HG03045 (cell line): ENCODE results near the gene PC.

ENCODE experiments used
- ATAC-seq: cut with Tn5 transposase; IDR thresholded peaks from one replicate; pipeline ENCODE4 v1.9.1; 2021; ENCODE audit warnings: mild to moderate bottlenecking, moderate library complexity; ENCODE audit not compliant: unreplicated experiment

PC gene

DNA sequence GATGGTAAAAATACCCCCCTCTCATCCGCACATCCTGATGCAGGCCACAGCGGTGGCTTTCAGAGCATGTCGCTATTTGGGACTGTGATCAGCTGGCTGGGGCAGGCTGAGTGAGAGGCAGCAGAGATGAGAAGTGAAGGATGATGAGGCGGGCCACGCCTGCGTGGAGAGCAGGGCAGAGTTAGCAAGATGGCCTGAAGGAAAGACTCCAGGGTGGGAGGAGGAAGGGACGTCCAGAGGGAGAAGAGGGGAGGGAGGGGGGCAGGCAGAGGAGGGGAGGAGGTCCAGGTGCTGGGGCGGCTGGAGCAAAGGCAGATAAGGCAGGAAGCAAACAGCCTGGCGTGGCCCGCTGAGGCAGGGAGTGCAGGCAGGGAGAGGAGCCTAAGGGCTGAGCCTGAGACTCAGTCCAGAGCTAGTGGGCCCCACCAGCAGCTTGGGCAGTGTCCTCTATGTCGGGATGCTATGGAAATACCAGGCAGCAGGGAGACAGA lies 72.2 kb downstream of the PC start:
- no peak for ATAC-seq

DNA sequence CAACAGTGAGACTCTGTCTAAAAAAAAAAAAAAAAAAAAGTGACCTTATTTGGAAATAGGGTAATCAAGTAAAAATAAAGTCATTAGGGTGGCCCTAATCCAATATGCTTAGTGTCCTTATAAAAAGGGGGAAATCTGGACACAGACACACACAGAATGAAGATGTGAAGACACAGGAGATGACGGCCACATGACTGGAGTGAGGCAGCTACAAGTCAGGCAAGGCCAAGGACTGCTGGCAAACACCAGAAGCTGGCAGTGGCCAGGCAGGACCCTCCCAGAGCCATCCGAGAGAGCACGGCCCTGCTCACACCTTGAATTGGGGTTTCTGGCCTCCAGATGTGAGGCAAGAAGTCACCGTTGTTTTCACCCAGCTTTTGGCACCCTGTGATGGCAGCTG lies 72.7 kb downstream of the PC start:
- no peak for ATAC-seq

DNA sequence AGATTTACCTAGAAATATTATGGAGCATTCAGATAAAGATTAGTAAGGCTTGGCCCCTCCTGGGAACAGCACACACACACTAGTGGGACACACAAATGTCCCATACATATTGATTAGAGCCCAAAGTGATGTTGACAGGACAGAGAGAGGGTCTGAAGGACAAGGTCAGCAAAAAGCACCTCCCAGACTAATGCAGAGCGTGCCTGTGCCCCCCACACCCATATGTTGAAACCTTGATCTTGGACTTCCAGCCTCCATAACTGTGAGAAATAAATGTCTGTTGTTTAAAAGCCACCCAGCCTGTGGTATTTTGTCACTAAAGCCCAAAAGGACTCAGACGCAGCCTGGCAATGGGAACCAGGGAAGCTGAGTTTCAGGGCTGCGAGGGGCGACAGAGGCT lies 73.7 kb downstream of the PC start:
- ATAC-seq = no peak

DNA sequence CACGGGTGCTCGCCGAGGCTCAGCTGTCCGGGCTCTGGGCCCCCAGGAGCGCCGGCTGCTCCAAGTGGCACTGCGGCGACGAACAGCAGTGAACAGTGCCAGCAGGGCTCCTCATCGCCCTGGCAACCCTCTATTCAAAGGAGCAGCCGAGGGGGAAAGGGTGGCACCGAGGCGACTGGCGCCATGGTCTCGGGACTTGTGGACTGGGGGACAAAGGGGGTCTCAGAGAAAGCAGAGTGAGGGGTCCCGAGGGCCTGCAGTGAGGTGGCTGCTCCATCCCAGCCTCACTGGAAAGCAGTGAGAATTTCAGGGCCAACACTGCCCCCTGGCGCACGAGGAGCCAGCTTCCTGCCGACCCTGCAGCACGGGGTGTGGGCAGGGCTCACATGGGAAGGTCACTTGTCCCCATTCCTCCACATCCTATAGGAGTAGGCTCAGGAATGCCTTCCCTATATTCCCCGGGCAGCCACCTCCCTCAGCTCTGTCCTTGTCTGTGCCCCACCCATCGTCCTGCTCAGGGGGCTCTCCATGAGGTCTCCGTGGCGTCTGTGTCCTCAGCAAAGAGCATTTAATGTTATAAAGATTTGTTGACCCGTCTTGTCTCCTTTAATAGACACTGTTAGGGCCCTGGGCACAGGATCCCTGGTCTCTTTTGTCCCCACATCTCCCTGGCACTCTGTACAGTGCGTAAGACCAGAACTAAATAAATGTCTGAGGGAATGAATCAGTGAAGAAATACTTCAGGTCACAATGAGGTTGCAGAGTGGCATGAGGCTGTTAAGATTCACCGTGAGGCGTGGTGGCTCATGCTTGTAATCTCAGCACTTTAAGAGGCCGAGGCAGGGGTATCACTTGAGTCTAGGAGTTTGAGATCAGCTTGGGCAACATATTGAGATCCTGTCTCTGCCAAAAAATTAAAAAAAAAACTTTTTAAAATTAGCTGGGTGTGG lies 74.9 kb downstream of the PC start:
- no peak for ATAC-seq

DNA sequence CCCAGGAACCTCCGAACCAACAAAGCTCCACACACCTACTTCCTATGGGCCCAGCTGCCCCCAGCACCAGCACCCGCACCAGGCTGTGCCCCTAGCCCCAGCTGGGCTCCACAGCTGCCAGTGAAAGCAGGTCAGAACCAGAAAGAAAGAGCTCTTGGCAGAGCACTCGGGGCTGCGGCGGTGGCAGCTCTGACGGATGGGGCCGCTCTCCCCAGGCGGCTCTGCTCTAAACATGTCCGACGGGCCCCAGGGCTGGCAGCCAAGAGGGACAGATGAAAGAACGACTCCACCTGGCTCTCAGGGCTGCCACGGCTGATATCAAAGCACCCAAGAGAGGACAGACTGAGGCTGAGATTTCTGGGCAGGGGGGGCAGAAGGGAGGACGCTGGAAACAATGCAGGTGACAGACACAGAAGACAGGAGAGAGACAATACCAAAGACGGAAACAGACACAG lies 75.6 kb downstream of the PC start:
- no peak for ATAC-seq

DNA sequence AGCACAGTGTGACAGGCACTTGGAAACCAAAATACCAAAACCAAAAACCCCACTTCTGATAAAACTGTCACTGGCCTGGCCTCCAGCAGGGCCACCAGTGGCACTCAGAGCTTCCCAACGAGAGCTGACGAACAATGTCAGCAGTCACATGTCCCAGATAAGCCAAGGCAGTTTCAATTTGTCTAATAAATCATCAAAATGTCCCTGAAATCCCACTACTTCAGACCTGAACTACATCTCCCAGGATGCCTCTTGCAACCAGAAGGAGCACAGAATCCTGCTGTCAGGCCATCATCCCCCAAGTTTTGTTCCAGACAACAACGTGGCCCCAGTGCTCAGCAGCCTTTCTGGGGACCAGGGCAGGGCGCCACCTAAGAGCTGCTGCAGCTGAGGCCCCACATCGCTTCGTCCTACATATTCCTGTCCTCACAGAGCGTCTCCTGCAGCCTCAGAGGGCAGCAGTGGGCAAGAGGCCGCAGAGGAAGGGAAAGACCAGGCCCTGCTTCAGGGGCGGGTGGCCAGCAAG lies 76.2 kb downstream of the PC start:
- ATAC-seq = no peak

DNA sequence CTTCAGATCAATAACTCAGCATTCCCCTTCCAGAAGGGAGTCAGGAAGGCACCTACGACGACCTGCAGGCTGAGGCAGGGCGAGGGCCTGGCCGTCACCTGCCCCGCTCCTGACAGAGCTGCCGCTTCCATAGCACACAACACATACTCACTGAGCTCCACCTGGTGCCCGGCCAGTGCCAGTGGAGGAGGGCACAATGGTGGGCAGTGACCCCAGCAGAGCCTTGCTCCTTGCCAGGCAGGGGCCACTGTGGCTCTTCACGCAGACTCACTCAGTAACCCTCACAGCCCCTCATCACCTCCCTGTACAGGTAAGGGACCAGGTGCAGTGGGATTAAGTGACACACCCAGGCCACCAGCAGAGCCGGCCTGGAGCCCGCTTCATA lies 76.7 kb downstream of the PC start:
- no peak for ATAC-seq

DNA sequence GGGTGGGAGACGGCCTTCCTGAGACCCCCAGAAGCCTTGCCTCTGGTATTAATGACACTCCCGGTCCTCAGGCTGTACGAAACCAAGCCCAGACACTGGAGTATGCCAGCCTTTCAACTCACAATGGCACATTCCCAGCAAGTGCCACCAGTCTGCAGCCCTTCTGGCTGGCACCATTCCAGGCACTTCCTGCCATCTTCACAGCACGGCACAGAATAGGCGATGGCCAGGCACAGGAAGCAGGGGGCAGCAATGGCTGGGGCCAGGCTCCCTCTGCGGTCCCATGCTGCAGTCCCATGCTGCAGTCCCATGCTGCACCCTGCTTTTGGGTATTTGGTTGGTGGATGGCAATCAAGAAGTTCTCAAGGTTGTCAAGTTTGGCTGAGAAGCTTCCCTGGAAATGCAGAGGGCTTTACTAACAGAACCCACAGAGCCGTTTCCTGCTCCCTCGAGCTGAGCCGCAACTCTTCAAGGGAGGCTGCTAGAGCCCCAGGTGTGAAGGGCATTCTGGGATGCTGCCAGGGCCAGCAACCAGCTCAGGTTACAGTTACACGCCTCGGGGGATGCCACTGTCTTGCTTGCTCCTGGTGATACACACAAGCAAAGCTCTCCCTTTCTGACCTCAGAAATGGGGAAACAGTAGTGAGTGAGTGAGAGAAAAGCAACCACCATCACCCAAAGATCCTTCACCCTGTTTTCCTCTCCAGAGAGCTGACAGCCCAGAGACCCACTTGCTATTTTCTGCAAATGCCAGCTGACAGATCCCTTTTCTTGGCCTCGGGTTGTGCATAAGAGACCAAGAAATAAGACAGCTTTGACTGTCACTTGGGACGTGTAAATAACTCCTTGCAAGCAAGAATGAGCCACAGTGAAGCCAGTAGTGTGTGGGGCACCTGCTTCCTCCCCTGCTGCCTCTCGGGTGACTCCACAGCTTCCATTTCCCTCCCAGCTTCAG lies 77.4 kb downstream of the PC start:
- no peak for ATAC-seq

DNA sequence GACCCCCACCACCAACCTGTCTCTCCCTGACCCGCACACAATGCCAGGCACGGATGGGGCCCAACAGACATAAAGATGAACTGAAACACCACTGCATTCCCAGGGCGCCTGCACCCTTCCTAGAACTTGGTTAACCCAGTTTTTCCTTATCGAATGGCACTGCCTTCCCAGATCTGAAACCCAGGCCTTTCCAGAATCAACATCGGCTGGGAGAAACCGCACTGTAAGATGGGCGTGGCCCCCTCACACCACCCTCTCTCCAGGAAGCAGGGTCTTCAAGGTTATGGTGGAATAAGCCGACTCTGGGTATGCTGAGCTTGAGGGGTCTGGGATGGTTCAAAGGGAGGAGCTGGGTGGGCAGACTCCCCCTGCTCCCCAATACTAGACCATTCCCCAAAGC lies 78.2 kb downstream of the PC start:
- no peak for ATAC-seq

DNA sequence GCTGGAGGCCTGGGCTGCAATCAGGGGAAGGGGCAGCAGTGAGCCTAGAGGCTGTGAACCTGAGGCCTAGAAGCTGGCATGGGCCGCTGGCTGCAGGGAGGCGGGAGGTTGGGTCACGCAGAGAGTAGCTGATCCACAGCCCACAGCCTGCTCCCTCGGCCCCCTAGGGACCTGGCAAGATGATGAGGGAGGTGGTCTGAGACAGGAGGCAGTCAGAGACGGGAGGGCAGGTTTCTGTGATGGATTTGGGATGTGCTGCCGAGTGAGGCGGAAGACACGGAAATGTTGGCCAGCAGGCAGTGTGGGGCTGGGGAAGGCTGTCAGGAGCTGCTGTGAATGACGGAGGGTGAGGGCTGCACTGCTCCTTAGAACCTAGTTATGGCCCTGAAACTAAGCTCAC lies 78.6 kb downstream of the PC start:
- no peak for ATAC-seq

DNA sequence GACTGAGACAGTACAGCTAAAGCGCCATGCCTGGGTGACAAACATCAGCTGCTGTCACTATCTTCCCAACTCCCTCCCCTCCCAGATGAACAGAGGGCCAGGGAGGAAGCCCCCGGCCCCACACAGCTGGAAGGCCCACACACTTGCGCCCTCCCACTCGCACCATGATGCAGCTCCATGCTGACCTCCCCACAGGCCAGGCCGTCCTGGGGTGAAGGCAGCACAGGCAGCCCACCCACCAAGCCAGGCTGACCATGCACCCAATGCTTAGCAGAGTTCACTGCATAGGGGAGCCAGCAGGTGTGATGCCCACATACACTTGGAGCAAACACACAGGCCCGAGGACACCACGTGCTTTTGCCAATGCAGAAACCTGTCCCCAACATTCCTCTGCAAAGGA lies 79.2 kb downstream of the PC start:
- ATAC-seq = no peak

DNA sequence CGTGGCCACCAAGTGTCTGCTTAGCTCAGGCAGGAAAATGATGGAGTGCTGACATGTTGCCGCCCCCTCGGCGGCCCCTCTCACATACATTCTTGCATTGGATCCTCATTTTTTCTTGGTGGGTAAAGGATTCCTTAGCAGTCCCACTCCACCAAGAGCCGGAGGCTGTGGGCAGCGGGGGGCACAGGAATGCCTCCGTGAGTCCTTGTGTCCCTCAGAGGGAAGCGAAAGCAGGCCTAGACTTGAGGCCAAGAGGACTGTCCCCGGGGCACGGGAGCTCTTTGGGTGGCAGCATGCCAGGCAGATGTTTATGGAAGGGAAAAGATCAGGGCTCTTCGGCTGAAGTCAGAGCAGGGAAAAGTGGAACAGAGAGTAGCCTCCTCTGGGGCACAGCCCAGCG lies 79.7 kb downstream of the PC start:
- no peak for ATAC-seq

DNA sequence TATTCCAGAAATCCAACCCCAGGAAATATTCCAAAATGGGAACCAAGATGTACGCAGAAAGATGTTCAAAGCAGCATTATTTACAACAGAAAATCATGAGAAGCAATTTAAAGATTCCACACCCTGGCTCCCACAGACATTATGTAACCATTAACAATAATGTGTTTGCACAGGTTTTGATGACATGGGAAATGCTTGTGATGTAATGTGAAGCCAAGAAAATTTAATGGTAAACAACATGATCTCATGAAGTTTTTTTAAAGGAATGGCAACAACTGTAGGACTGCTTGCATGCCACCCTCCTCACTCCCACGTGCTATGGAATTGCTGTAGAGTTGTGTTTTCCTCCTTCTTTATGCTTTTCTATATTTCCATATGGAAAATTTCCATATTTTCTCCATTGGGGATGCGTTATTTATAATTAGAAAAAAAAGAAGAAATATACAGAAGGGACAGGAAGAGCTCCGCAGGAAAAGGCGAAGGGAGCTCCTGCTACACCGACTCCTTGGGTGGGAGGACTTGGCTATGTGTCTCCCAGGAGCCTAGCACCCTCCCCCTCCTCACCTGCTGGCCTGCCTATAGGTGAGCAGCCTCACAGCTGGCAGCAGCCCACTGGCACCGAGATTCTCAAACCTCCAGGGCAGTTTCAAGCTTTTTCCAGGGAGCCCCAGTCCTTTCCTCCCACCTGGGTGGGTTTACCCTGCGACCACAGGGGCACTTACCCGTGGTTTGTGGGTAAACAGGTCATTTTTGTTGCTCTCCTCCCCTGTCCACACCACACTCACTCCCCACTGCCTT lies 80.4 kb downstream of the PC start:
- ATAC-seq = no peak

DNA sequence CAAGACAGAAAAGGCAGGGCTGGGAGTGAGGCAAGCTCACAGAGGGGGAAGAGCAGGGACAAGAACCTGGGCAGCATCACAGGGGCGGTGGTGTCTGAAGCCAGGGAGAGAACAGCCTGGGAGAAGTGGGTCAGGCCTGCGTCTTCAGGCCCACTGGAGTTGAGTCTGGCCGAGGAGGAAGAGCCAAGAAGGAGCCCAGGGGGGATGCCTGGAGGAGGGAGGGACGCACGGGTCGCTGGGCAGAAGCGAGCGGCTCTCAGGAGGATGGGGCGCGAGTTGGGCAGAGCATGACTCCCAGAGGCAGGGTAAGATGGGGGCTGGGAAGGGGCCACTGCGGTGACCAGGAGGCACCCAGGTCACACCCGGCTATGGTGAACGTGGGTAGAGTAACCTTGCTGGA lies 82.8 kb downstream of the PC start:
- ATAC-seq = no peak

DNA sequence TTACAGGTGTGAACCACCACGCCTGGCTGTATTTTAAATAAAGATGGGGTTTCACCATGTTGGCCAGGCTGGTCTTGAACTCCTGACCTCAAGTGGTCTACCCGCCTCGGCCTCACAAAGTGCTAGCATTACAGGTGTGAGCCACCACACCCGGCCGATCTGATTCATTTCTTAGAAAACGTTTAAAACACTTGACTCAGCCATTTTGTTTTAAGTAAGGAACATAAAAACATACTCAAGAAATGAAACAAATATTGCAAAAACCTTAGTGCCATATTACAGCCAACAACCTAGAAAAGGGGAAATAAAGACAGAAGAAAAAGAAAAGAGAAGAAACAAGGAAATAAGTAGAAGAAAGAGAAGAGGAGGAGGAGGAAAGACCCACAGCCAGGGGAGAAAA lies 84.0 kb downstream of the PC start:
- ATAC-seq = no peak

DNA sequence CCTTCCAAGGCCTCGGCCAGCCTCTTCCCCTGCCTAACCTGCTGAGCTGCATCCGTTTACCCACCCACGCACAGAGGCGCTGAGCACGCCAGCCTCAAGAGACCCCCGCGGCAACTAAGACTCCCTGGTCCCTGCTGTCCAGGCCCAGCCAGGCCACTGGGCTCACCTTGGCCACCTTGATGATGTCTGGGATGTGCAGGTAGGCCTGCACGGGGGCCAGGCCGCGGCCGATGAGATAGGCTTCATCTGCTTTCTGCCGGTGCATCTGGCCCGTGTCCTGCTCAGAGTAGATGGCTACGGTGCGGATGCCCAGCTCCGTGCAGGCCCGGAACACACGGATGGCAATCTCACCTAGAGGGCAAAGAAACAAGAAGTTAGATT lies 86.7 kb downstream of the PC start:
- no peak for ATAC-seq

DNA sequence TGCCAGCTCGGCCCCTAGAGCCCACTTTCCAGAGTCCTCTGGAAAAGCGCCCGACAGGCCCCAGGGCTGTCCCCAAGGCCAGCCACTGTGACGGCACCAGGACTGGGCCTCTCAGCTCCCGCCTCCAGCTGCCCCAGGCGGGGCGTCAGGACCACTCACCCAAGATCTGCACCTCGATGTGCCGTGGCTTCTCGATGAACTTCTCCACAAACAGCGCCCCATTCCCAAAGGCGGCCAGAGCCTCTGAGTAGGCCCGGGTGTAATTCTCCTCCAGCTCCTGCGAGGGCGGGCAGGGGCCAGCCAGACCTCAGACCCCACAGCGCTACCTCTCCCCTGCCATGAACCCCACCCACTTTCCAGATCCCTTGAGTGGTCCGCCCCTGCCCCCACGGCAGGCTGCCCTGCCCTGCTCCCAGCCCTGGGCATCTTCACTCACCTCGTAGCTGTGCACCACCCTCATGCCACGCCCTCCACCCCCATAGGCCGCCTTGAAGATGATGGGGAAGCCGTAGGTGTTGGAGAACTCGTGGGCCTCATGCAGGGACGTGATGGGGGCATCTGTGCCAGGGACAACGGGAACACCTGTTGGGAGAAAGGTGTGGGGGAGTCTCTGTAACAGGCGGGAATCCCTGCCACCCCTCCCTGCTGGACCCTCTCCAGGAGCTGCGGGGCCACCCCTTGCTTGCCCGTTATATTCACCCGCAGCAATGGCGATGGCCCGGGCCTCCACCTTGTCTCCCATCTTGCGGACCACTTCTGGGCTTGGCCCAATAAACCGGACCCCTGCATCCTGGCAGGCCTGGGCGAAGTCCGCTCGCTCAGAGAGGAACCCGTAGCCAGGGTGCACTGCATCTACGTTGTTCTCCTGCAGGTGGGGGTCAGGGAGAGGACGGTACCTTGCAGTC lies 87.3 kb downstream of the PC start:
- no peak for ATAC-seq

DNA sequence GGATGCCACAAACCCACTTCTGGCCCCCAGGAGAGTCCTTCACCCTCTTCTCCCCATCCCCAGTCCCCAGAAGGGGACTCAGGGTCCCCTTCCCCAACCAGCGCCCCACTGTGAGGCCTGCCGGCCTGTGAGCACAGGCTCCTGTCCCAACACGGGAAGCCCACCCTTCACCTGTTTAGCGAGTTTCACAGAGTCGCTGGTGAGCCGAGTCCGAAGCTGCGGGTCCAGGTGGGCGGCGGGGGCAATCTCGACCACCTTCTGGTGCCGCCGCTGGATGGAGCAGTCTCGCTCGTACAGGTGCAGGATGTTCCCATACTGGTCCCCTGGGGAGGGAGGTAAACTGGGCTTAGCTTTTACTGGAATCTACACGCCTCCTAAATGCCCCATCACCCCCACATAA lies 88.1 kb downstream of the PC start:
- no peak for ATAC-seq

DNA sequence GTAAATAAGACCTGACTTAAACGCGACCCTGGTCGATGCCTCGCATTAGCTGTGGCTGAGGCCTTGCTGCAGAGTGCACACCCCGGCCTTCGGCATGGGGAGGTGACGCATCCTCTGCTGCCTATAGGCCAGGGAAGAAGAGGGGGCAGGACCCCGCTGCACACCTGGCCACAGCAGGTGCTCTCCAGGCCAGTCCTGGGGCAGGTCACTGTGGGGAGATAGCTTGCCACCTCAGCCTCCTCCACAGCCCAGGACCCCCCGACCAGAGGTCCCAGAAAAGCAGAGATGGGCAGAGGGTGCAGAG lies 88.7 kb downstream of the PC start:
- no peak for ATAC-seq
